ENCODE measurements around the gene CRLF1. TPM values are rescaled to one million over a fixed set of nuclear protein-coding genes. Genes with fewer than 3 reads are reported as not detected.

CRLF1 gene
- total RNA-seq, 1 donor from 2014 or later: 10.1 TPM

DNA sequence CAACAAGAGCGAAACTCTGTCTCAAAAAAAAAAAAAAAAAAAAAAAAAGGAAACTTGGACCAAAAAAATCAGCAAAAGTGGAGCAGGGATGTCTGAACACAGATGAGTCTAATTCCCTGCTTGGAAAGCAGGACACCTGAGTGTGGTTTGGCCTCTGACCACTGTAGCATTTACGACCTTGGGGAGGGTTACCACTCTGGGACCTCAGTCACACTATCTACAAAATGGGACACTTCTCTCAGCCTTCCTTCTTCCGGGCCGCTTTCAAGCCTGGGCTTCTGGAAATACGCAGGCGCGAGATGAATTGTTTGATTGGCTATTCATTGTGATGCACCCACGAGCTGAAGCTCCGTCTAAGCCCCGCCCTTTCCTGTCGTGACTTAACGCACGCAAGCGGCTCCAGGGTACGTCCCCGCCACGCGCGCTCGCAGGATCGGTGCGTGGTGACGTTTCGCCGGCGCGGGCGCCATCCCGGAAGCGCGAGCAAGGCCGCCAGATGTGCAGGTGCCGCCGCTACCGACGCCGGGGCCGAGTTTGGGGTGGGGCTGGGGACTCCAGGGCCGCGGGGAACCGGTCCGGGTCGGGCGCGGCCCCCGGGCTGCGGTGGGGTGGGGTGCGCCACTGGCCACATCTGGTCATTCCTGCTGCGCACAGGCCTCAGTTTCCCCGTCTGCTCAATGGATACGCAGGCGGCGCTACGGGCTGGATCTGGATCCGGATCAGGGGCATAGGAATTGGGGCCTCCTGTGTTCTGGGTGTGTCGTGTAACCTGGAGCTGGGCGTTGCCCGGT is 49.0 kb downstream of the CRLF1 start, which contains the start of gene KXD1:
KXD1 (plus strand) TSS at position 460 of the 791 bp plus-strand sequence. CDS start 4,187 bp downstream, outside the sequence.
- DNase-seq (ENCODE audit: low spot score): peak; percentile 99

DNA sequence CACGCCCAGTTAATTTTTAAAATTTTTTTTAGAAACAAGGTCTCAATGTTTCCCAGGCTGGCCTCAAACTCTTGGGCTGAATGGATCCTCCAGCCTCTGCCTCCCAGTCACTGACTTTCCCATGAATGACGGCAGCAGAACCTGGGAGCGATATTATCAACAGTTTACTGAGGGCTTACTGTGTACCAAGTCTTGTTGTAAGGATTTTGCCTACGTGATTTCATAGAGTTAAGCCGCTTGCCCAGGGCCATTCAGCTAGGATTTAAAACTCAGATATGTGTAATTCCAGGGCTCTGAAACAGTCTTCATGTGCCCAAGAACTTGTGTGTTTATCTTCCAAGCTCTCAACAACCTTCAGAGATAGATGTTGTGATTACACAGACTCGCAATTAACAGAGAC is 55.0 kb downstream of the CRLF1 start:
- DNase-seq (ENCODE audit: low spot score): peak; percentile 50

DNA sequence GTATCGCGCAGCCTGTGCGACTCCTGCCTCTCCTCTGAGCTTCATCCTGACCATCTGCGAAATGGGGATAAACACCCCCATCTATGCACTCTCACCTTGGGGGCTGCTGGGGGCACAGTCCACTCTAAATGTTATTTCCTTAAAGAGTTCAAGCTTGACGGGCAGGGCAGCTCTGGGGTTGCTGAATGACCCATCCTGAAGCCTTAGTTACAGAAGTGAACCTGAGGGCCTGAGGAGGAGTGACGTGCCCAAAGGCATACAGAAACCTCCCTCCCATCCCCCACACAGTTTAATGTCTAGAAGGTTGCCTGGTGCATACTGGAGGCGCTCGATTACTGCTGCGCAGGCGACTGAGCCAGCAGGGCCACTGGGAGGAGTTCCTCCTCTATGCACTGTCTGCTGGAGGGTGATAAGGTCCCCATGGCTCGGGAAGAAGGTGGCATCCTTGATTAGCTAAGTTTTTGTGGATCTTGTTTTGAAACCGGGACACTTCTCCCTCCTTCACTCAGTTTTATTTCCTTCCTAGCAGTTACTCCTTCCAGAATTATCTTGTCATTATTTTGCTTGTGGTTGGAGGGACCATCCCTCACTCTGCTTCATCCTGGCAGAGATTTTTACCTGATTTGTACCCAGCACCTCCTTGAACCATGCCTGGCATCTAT is 62.7 kb downstream of the CRLF1 start:
- peak; percentile 42 for DNase-seq (ENCODE audit: low spot score)

Other genes starting within 250 kb of the CRLF1 start
- gene GDF15, start 220.6 kb downstream of the CRLF1 start, total RNA-seq (ENCODE audit: insufficient read depth, low replicate concordance): not detected
- 2.9 TPM for gene LRRC25, start 209.2 kb downstream of the CRLF1 start, total RNA-seq (ENCODE audit: insufficient read depth, low replicate concordance)
- gene SSBP4, start 187.4 kb downstream of the CRLF1 start, total RNA-seq (ENCODE audit: insufficient read depth, low replicate concordance): 24.8 TPM
- 20.5 TPM for gene ISYNA1, start 168.7 kb downstream of the CRLF1 start, total RNA-seq (ENCODE audit: insufficient read depth, low replicate concordance)
- 22.6 TPM for gene ELL, start 84.7 kb downstream of the CRLF1 start, total RNA-seq (ENCODE audit: insufficient read depth, low replicate concordance)
- gene FKBP8, start 63.2 kb downstream of the CRLF1 start, total RNA-seq (ENCODE audit: insufficient read depth, low replicate concordance): 149 TPM
- 62.4 TPM for gene KXD1, start 48.9 kb downstream of the CRLF1 start, total RNA-seq (ENCODE audit: insufficient read depth, low replicate concordance)
- gene UBA52, start 34.9 kb downstream of the CRLF1 start, total RNA-seq (ENCODE audit: insufficient read depth, low replicate concordance): 513 TPM
- gene REX1BD, start 18.0 kb downstream of the CRLF1 start, total RNA-seq (ENCODE audit: insufficient read depth, low replicate concordance): 20.7 TPM
- gene TMEM59L, start 6.1 kb upstream of the CRLF1 start, total RNA-seq (ENCODE audit: insufficient read depth, low replicate concordance): 6.3 TPM
- gene KLHL26, start 30.2 kb upstream of the CRLF1 start, total RNA-seq (ENCODE audit: insufficient read depth, low replicate concordance): 4.6 TPM
- 1.4 TPM for gene CRTC1, start 76.9 kb upstream of the CRLF1 start, total RNA-seq (ENCODE audit: insufficient read depth, low replicate concordance)
- 162 TPM for gene COMP, start 184.5 kb upstream of the CRLF1 start, total RNA-seq (ENCODE audit: insufficient read depth, low replicate concordance)
- gene UPF1, start 225.2 kb upstream of the CRLF1 start, total RNA-seq (ENCODE audit: insufficient read depth, low replicate concordance): 47.7 TPM

All from umbilical cord (tissue), 2 donors.